ENCODE measurements around the gene OR6A2.

The OR6A2 gene

GRCh38 chr11:6755303-6755952 is 44.1 kb downstream of the OR6A2 start:
- DNase-seq, result no peak

GRCh38 chr11:6747097-6747668 is 52.3 kb downstream of the OR6A2 start:
- DNase-seq, result no peak

DNA sequence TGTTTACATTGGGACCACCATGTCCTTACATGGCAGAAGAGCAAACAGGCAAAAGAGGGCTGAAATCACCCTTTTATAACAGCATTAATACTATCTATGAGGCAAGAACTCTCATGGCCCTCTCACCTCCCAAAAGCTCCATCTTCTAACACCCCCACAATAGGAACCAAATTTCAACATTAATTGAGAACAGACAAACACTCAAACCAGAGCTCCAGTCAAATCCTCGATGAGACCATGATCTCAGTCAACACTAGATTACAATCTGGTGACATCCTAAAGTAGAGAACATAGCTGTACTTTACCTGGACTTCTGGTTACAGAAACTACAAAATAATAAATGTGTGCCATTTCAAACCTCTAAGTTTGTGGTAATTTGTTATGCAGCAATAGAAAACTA is 52.9 kb downstream of the OR6A2 start:
- DNase-seq, result no peak

DNA sequence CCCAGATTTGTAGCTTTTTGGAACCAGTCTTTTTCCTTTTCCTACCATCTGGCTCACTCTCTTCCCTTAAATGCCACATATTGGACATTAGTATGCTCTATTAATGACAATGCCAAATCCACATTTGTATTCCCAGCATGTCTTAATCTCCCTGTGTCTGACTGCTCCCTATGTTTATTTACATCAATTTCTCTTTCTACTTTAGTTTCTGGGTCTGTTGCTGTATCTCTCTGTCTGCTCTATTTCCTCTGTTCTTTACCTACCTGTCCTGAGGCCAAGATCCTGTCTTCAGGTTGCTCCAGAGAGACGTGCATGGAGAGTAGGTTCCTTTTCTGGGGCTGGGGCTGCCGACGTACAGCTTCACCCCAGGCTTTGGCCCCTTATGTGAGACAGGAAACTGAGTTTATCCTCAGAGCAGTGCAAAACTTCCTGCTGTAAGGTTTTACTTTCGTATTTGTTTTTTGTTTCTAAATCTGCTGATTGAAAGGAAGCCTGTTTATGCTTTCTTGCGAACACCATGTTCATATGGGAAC is 53.3 kb downstream of the OR6A2 start:
- no peak for DNase-seq

GRCh38 chr11:6745465-6746015 is 53.9 kb downstream of the OR6A2 start:
- no peak for DNase-seq

GRCh38 chr11:6745018-6745417 is 54.5 kb downstream of the OR6A2 start:
- no peak for DNase-seq

DNA sequence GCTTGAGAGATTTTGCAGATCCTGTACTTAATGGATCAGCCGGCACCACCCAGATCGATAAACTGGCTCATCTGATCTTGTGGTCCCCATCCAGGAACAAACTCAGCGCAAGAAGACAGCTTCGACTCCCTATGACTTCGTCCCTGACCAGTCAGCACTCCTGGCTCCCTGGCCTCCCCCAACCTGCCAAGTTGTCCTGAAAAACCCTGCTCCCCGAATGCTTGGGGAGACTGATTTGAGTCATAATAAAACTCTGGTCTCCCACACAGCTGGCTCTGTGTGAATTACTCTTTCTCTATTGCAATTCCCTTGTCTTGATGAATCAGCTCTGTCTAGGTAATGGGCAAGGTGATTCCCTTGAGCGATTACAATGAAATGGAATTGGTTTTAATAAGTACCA is 57.2 kb downstream of the OR6A2 start:
- DNase-seq, result no peak

Data from islet precursor cell (in vitro differentiated cells).